NCI-H510A (cell line): ENCODE data around the gene SKIC8.

Experiments used
- DNase-seq: peaks from one replicate; lab custom pipeline; 2025; lab: John Stamatoyannopoulos, UW

SKIC8 gene

DNA sequence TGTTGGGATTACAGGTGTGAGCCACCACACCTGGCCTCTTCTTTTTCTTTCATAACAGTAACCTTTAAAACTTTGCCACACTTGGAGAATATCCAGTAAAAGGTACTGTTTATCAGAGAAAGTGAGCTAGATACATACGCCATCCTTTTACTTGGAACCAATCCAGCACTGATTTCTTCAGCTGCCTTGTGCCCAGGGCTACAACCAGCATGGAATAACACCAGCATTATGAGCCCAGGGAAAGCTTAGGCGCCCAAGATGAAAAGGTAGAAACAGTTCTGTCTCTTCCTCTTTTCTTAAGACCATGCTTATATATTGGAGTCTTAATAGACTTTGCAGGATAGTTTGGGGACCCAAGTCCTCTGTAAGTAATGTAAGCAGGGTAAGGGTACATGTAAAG lies 8.4 kb downstream of the SKIC8 start:
- DNase-seq = no peak

- DNase-seq = no peak
These were observed 9.2 kb downstream of the SKIC8 start for GRCh38 chr15:78290222-78290621.

DNA sequence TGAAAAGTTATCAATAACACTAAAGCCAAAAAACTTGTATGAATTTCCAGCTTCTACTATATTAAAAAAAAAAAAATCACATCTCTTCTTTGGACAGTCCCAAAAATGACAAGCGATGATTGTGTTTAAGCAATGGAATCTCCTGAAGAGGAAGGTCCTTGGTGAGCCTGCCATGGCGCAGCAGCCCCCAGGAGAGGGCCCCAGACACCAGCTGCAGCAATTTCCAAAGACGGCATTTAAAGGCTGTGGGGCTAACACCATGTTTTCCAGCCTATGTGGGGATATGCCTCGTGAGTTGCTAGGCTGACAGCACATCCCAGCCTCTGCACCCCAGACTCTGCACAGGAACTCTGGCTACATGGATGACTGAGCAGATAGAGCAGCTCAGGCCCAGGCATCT lies 14.7 kb downstream of the SKIC8 start:
- no peak for DNase-seq

GRCh38 chr15:78282324-78282723 lies 17.1 kb downstream of the SKIC8 start:
- DNase-seq = no peak

DNA sequence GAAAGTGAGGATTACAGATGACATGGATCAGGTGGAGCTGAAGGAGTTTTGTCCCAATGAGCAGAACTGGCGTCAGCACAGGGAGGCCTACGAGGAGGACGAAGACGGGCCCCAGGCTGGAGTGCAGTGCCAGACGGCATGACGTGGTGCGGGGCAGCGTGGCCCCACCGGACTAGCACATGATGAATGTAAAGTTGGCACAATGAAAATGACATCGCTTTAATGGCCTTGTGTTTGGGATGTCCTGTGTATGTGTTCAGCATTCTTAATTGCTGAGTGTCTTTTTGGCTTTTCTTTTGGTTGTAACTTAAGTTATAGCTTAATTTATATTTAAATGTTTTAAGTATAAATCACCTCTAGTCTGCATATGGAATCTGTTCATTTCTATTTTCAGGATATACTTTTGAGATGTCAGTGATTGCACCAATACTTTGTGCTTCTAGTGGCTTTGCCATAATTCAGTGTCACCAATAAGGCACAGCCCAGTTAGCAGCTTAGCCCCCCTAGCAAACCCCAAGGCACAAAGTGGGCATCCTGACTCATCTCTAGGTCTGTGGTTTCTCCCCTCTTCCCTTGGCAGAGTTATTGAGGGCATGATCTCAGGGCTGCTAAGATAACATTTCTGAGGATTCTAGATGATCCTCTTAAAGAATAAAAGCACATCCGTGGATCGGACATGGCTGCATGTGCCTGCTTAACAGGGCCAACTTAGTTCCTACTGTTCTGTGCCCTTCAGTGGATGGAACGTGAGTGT lies 18.9 kb downstream of the SKIC8 start:
- no peak for DNase-seq

DNA sequence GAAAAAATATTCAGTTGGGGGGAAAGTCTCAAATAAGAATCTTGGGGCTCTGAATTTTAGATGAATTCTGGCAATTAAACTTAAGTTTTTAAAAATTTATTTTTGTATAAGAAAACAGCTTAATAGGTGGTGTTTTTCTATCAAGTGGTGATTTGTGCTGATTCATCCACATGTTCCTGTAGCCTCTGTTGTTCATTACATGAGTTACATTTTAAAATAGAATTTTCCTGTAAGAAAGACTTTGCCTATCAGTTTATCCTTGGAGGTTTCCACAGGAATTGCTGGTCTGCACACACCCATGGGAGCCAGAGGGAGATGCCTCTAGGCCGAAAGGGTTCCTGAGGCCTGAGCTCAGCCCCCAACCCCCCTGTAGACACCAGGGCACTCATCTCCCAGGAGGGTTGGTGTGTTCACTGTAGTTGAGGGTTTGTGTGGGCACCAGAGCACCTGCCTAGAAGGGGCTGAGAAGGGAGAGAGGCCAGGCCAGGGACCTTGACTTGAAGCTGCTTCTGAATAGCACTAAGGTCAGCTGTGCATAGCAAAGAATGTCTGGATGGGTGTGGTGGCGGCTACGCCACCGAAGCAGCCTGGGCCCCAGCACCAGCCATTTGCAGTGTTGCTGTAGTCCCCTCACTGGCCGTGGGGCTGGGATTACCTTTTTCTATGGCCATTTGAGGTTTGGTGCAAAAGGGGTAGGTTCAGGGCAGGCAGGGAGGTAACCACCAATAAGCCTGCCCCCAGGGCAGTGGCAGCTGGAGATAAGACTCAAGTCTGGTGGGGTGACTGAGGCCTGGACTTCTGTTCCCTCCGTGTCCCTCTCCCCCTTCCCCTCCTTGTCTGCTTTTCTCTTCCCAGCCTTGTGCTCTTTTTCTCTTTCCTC lies 23.1 kb downstream of the SKIC8 start:
- DNase-seq = no peak

DNA sequence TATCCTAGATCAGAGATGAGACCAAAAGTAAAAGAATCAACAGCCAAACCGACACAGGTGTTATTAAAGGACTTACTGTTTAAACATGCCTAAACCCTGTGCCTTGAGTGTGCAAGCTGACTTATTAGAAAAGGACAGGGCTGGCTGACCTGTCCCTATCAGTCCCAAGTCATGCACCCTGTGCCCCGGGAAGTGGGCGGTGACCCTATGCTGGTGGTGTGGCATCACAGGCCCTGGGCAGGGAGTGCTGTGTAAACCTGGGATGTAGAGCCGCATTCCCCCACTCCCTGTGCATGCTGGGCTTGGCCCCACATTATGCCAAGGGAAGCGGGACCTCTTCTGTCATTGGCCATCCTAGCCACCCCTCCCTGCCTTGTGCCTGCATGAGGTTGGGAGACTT lies 24.4 kb downstream of the SKIC8 start:
- no peak for DNase-seq

- no peak for DNase-seq
These were observed 26.6 kb downstream of the SKIC8 start for GRCh38 chr15:78272776-78273175.

DNA sequence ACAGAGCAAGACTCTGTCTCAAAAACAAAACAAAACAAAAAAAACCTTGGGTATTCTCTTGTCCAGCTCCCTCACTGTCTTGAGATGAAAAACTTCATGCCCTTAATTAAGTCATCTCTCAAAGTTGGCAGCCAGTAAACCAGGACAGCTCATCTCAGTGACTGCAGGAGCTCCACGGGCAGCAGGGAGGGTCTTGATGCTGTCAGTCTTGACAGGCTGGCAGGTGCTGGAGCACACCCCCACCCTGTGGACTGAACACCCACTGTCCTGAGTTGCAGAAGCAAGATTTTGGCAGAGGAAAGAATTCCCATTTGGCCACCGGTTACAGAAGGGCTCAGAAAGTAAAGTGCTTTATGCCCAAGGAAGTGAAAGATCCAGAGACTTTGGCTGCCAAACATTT lies 27.1 kb downstream of the SKIC8 start:
- DNase-seq = no peak

DNA sequence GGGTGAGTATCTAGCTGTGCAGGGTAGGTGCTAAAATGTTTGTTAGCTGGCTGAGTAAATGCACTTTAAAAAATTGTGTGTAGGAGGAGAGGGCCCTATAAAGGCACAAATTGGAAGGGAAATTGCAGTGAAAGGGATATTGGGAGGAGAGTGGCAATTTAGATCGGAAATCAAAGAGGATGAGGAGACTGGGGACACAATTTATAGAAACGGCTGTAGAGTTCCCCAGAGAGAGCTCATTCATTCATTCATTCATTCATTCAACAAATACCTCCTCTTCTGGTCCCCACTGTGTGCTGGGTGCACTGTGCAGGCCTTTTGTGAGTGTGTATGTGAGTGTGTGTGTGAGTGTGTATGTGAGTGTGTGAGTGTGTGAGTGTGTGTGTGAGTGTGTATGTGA lies 32.6 kb downstream of the SKIC8 start:
- DNase-seq = no peak

DNA sequence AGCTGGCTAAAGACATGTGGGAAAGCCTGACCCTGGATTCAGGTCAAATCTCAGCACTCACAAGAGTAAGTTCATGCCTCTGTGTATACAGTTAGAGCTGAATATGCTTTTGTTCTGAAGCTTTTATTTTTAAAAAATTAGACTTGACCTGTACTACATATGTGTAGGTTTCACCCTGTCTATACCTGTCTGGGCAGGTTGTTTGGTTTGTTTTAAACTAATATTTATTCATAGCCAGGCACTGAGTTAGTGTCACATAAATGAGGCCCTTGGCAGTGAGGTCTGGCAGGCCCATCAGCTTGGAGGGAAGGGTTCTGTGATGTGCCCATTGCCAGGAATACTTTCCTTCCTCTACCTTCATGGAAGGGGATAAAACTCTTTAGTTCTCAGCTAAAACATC lies 33.2 kb downstream of the SKIC8 start:
- no peak for DNase-seq

- DNase-seq = no peak
These were observed 33.6 kb downstream of the SKIC8 start for GRCh38 chr15:78265752-78266224.

DNA sequence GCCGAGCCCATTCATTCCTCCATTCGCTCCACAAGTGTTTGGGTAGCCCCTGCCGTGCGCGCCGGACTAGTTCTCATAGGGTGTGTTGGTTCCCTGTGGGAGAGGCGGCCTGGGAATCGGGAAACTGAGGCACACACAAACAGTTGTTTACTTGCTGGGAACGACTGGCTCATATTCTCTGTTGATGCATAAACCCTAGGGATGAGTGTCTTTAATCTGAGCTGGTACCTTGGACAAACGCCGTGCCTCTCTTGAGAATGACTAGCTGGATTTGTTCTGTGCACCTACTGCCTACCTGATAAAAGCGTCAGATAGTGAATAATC lies 34.3 kb downstream of the SKIC8 start:
- DNase-seq = no peak

- no peak for DNase-seq
These were observed 34.9 kb downstream of the SKIC8 start, which contains the start of gene DNAJA4 for GRCh38 chr15:78264304-78265136. TSS of gene DNAJA4 (plus strand) at chr15:78264562. CDS start at chr15:78264764, 202 bp downstream.

GRCh38 chr15:78263907-78264303 lies 35.5 kb downstream of the SKIC8 start:
- no peak for DNase-seq

DNA sequence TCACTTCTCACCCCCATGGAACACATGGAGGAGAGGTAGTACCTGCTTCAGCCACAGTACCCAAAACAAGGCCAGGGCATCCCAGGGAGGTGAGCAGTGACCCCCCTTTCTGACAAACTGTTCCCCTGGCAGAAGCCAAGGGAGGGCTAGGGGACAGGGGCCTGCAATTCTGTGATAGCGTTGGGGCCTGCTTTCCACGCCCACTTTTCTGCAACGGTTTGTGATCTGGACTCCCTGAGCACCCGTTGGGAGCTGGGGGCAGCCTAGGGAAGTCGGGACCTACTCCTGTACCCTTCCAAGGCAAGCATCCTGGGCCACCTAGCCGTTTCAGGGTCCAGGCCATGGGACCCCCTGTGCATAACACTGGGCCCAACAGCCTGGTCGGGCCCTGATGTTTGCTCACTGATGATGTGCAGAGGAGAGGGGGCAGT lies 36.0 kb downstream of the SKIC8 start:
- DNase-seq = no peak

- DNase-seq = no peak
These were observed 38.3 kb downstream of the SKIC8 start for GRCh38 chr15:78261062-78261461.

GRCh38 chr15:78260489-78260888 lies 38.9 kb downstream of the SKIC8 start:
- no peak for DNase-seq

DNA sequence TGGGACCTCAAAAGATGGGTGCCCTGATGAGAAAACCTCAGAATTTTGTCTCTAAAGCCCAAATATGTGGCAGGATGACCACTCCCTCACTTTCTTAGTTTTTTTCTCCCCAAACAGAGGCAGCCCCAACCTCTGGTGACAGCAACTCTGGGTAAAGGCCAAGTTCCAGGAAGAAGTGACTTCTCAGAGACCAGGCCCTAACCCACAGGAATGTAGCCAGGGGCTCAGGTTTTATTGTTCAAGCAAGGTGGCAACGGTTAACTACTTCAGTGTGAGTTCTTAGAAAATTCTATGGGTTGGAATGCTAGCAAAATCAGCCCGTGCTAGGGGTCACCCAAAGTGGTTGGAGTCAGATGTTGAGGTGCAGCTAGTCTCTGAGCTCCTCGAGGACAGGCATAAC lies 40.2 kb downstream of the SKIC8 start:
- no peak for DNase-seq

DNA sequence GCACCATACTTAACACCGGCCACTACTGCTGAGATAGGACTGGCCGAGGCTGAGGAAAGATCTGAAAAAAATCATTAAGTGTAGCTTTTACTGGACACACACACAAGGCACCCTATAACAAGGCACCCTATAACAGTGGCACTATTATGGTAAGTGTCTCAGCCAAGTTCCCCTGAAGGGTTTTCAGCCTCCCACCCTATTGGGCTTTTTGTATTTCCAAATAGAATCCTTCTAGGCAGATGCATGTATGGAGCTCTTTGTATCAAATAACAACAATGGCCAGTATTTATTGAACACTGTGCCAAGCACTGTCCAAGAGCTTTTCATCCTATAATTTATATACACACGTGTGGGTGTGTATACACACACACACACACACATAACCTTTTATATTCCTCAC lies 41.7 kb downstream of the SKIC8 start:
- DNase-seq = no peak

- DNase-seq = no peak
These were observed 43.4 kb downstream of the SKIC8 start for GRCh38 chr15:78256044-78256437.

DNA sequence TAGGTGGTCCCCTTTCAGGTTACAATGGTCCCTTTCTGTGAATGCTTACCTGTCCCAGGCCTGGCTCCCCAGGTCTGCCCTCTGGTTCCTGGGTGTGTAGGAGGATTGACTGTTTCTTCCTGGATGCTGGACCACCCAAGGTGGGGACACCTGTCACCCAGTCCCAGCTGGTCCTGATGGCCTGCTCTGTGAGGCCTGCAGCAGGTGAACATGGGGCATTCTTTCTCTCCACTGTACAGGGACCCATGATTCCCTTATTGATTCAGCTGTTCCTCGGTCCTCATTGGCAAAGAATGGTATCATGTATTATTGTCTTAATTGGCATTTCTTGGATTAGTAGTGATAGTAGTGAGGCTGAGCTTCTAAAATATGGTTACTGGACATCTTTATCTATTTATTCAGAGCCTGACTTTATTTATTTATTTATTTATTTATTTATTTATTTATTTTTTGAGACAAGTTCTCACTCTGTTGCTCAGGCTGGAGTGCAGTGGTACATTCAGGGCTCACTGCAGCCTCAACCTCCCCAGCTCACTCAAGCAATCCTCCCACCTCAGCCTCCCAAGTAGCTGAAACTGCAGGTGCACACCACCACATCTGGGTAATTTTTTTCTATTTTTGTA lies 43.9 kb downstream of the SKIC8 start:
- no peak for DNase-seq
